ENCODE results near the gene COL18A1.

The COL18A1 gene

GRCh38 chr21:45523411-45524101, 118.6 kb downstream of the COL18A1 start (continued):
- TF ChIP-seq CSRNP3 (CRISPR knock-in tag; IDR thresholded peaks at IDR 0.05) (no peak), ZNF70 (CRISPR knock-in tag; IDR thresholded peaks at IDR 0.05) (no peak), CREB5 (CRISPR knock-in tag; IDR thresholded peaks at IDR 0.05; ENCODE audit: low read depth) (no peak), ZNF565 (CRISPR knock-in tag; conservative IDR thresholded peaks at IDR 0.05; ENCODE audit: low read depth) (no peak)

- ATAC-seq = no peak
- no peak for TF ChIP-seq CSDC2 (CRISPR knock-in tag; IDR thresholded peaks at IDR 0.05)
- no peak for TF ChIP-seq ZFP3 (CRISPR knock-in tag; IDR thresholded peaks at IDR 0.05)
- TF ChIP-seq GLIS3 (CRISPR knock-in tag; IDR thresholded peaks at IDR 0.05) = no peak
- TF ChIP-seq PPARA (CRISPR knock-in tag; IDR thresholded peaks at IDR 0.05; ENCODE audit: borderline replicate concordance) = no peak
- TF ChIP-seq CREB5 (CRISPR knock-in tag; IDR thresholded peaks at IDR 0.05; ENCODE audit: low read depth) = no peak
- no peak for TF ChIP-seq RARB (CRISPR knock-in tag; IDR thresholded peaks at IDR 0.05)
- no peak for TF ChIP-seq OSR1 (CRISPR knock-in tag; IDR thresholded peaks at IDR 0.05)
- no peak for TF ChIP-seq TSHZ2 (CRISPR knock-in tag; IDR thresholded peaks at IDR 0.05)
- no peak for TF ChIP-seq ISL1 (CRISPR knock-in tag; IDR thresholded peaks at IDR 0.05)
- no peak for TF ChIP-seq ESRRG (CRISPR knock-in tag; IDR thresholded peaks at IDR 0.05)
- TF ChIP-seq ZFP30 (CRISPR knock-in tag; IDR thresholded peaks at IDR 0.05) = no peak
- TF ChIP-seq ARNTL (CRISPR knock-in tag; IDR thresholded peaks at IDR 0.05; ENCODE audit: borderline replicate concordance, low read depth) = no peak
- no peak for TF ChIP-seq POU6F1 (CRISPR knock-in tag; IDR thresholded peaks at IDR 0.05; ENCODE audit: borderline replicate concordance, low read depth)
- no peak for TF ChIP-seq SNAI2 (CRISPR knock-in tag; IDR thresholded peaks at IDR 0.05)
- no peak for TF ChIP-seq BACH2 (CRISPR knock-in tag; IDR thresholded peaks at IDR 0.05; ENCODE audit: borderline replicate concordance)
These were observed 119.8 kb downstream of the COL18A1 start for GRCh38 chr21:45524756-45525152.

- ATAC-seq = no peak
- TF ChIP-seq CSDC2 (CRISPR knock-in tag; IDR thresholded peaks at IDR 0.05) (no peak), CREB5 (CRISPR knock-in tag; IDR thresholded peaks at IDR 0.05; ENCODE audit: low read depth) (no peak), ARNTL (CRISPR knock-in tag; IDR thresholded peaks at IDR 0.05; ENCODE audit: borderline replicate concordance, low read depth) (no peak)
These were observed 120.4 kb downstream of the COL18A1 start for GRCh38 chr21:45525153-45525909.
